ENCODE results near the gene WDR81.

DNA sequence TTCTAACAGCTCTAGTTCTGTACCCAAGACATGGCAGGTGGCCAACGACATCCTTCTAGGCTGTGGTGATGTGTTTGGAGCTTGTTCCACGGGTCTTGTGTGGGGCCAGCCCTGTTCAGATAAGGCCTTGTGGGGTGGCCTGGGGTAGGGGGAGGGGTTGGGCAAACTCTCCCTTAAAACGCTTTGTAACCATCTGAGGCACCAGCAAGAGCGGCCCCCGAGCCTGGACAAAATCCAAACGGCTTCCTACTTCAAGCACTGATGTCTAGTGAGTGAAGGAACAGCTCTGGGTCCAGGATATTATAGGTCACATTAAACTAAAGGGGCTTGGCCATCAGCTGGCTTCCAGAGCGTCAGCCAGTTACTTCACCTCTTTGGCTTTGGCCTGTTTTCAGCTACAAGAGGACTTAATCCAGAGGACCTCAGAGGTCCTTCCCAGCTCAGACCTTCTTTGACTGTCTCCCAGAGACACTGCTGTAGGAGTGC lies 49.2 kb downstream of the WDR81 start:
- TF ChIP-seq GLI2 (tag by site-specific recombination; IDR thresholded peaks at IDR 0.05; ENCODE audit: borderline replicate concordance, low read depth): no peak
- no peak for TF ChIP-seq ZNF274 (IDR thresholded peaks at IDR 0.05; ENCODE audit: low read length)
- no peak for TF ChIP-seq ZNF274 (tag by site-specific recombination; IDR thresholded peaks at IDR 0.05; ENCODE audit: borderline replicate concordance)
- TF ChIP-seq BCL11A (tag by site-specific recombination; IDR thresholded peaks at IDR 0.05; ENCODE audit: low read depth): no peak
- no peak for TF ChIP-seq ZBTB8A (tag by site-specific recombination; IDR thresholded peaks at IDR 0.05)
- TF ChIP-seq ZNF549 (tag by site-specific recombination; IDR thresholded peaks at IDR 0.05): no peak
- TF ChIP-seq ZNF16 (tag by site-specific recombination; IDR thresholded peaks at IDR 0.05; ENCODE audit: low read depth): no peak
- TF ChIP-seq, protein P1, sequence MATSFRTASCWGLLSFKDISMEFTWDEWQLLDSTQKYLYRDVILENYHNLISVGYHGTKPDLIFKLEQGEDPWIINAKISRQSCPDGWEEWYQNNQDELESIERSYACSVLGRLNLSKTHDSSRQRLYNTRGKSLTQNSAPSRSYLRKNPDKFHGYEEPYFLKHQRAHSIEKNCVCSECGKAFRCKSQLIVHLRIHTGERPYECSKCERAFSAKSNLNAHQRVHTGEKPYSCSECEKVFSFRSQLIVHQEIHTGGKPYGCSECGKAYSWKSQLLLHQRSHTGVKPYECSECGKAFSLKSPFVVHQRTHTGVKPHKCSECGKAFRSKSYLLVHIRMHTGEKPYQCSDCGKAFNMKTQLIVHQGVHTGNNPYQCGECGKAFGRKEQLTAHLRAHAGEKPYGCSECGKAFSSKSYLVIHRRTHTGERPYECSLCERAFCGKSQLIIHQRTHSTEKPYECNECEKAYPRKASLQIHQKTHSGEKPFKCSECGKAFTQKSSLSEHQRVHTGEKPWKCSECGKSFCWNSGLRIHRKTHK (tag by site-specific recombination; IDR thresholded peaks at IDR 0.05): no peak
- TF ChIP-seq, protein P2, sequence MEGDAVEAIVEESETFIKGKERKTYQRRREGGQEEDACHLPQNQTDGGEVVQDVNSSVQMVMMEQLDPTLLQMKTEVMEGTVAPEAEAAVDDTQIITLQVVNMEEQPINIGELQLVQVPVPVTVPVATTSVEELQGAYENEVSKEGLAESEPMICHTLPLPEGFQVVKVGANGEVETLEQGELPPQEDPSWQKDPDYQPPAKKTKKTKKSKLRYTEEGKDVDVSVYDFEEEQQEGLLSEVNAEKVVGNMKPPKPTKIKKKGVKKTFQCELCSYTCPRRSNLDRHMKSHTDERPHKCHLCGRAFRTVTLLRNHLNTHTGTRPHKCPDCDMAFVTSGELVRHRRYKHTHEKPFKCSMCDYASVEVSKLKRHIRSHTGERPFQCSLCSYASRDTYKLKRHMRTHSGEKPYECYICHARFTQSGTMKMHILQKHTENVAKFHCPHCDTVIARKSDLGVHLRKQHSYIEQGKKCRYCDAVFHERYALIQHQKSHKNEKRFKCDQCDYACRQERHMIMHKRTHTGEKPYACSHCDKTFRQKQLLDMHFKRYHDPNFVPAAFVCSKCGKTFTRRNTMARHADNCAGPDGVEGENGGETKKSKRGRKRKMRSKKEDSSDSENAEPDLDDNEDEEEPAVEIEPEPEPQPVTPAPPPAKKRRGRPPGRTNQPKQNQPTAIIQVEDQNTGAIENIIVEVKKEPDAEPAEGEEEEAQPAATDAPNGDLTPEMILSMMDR (tag by site-specific recombination; IDR thresholded peaks at IDR 0.05): no peak

Data from HEK293 (cell line).